ENCODE measurements around the gene AACS.

GRCh38 chr12:125143491-125143890, 78.3 kb downstream of the AACS start:
- TF ChIP-seq CTCF (IDR thresholded peaks at IDR 0.05; ENCODE audit: poor library complexity, severe bottlenecking) (no peak), EP300 (conservative IDR thresholded peaks at IDR 0.05; ENCODE audit: poor library complexity, severe bottlenecking) (no peak), EZH2 (IDR thresholded peaks at IDR 0.05; ENCODE audit: borderline replicate concordance, insufficient read depth, low read length, poor library complexity, severe bottlenecking) (no peak), REST (IDR thresholded peaks at IDR 0.05; ENCODE audit: borderline replicate concordance) (no peak), SMC3 (conservative IDR thresholded peaks at IDR 0.05; ENCODE audit: poor library complexity) (no peak)
